HepG2 (cell line): ENCODE data around the gene HMCN1. TPM values are rescaled to one million over a fixed set of nuclear protein-coding genes. Genes with fewer than 3 reads are reported as not detected.

Source experiments
- ATAC-seq: fragments of 200-7000 bp; cut with Tn5 transposase; 3 replicates; pipeline ENCODE4 v1.9.1; 2020; ENCODE audit warnings: mild to moderate bottlenecking, moderate library complexity
- BruUV-seq: library from RNA; stranded (reverse); fragments of 400-500 nt; replicated peaks from 2 replicates; lab custom pipeline; 2021; lab: Mats Ljungman, UMichigan
- CTCF ChIA-PET: fragments of 300-600 bp; formaldehyde crosslinking; extraction: SDS; loops from one replicate; lab custom pipeline; 2021; ENCODE audit warnings: low total read pairs, inconsistent platforms, low intra/inter-chr PET ratio; lab: Yijun Ruan, JAX
- POLR2A ChIA-PET: fragments of 350-600 bp; sonication (Branson Sonifier 250); formaldehyde crosslinking; loops from one replicate; lab custom pipeline; 2020; ENCODE audit warnings: antibody characterized with exemption, inconsistent platforms; lab: Yijun Ruan, JAX
- DNase-seq: peaks from one replicate; pipeline ENCODE4 v3.0.0-alpha.2; 2015; ENCODE audit warnings: low spot score
- FAIRE-seq: peaks from 3 replicates; lab custom pipeline; 2011; peaks lifted over from hg19 to GRCh38; lab: Jason Lieb, UNC
- H2AFZ ChIP-seq: one replicate; pipeline ENCODE4 v1.6.1; 2011; ENCODE audit warnings: low read length, inconsistent platforms
- H3K27ac ChIP-seq: fragments of 300-600 bp; 3 replicates; pipeline ENCODE4 v1.8.0; 2011; ENCODE audit warnings: mixed run types, mild to moderate bottlenecking, mixed read lengths, low read length, inconsistent platforms; ENCODE audit not compliant: insufficient read depth; ENCODE audit errors: extremely low read length
- H3K27me3 ChIP-seq, 2 experiments: fragments of 200-600 bp in 1 of 2; 2 replicates in 1 of 2; 3 replicates in 1 of 2; pipeline versions ENCODE4 v1.6.0 to v1.8.0; 2011; ENCODE audit warnings: low read length in 2 of 2, mild to moderate bottlenecking in 2 of 2, moderate library complexity in 2 of 2, inconsistent platforms in 1 of 2; ENCODE audit not compliant: insufficient read depth in 2 of 2, control insufficient read depth in 1 of 2
- H3K36me3 ChIP-seq, 2 experiments: fragments of 200-600 bp in 1 of 2; replicated peaks in 1 of 2; 2 replicates in 1 of 2; 3 replicates in 1 of 2; pipeline versions ENCODE4 v1.5.1 to v1.8.0; 2011; ENCODE audit warnings: low read length in 2 of 2, inconsistent platforms in 1 of 2; ENCODE audit not compliant: insufficient read depth in 2 of 2, control insufficient read depth in 1 of 2
- H3K4me1 ChIP-seq: 2 replicates; pipeline ENCODE4 v1.5.1; 2012; ENCODE audit warnings: low read length, inconsistent platforms; ENCODE audit not compliant: insufficient read depth
- H3K4me2 ChIP-seq: 2 replicates; pipeline ENCODE4 v1.6.0; 2011; ENCODE audit warnings: low read depth, low read length, inconsistent platforms
- H3K4me3 ChIP-seq, 3 experiments: fragments of 200-600 bp in 1 of 3; sonication (generic), shearing (Covaris generic) in 1 of 3; replicated peaks in 1 of 3; 2 replicates each; pipeline ENCODE4 v1.5.1; 2011 to 2016; ENCODE audit warnings: low read length in 3 of 3, inconsistent platforms in 2 of 3, low read depth in 2 of 3, mild to moderate bottlenecking in 2 of 3, control low read depth in 1 of 3, mixed read lengths in 1 of 3; ENCODE audit not compliant: insufficient read depth in 1 of 3
- H3K79me2 ChIP-seq: one replicate; pipeline ENCODE4 v1.6.1; 2011; ENCODE audit warnings: low read length, inconsistent platforms; ENCODE audit not compliant: insufficient read depth
- H3K9ac ChIP-seq: 2 replicates; pipeline ENCODE4 v1.6.0; 2011; ENCODE audit warnings: mild to moderate bottlenecking, low read depth, low read length, inconsistent platforms; ENCODE audit not compliant: insufficient read depth
- H3K9me3 ChIP-seq: 2 replicates; pipeline ENCODE4 v1.5.1; 2012; ENCODE audit warnings: mild to moderate bottlenecking, low read length
- H4K20me1 ChIP-seq: 2 replicates; pipeline ENCODE4 v1.6.0; 2011; ENCODE audit warnings: inconsistent platforms, mild to moderate bottlenecking, low read length, moderate library complexity; ENCODE audit not compliant: insufficient read depth
- CAMTA2 ChIP-seq: sonication (generic); formaldehyde crosslinking; IDR thresholded peaks from 2 replicates; pipeline ENCODE4 v1.4.0; 2020; ENCODE audit warnings: mild to moderate bottlenecking, missing genetic modification reagents, borderline replicate concordance
- FUBP1 ChIP-seq: sonication (generic); formaldehyde crosslinking; IDR thresholded peaks from 2 replicates; pipeline ENCODE4 v1.5.1; 2020; ENCODE audit warnings: missing genetic modification reagents, mild to moderate bottlenecking, borderline replicate concordance
- HOXA3 ChIP-seq: sonication (generic); formaldehyde crosslinking; IDR thresholded peaks from 2 replicates; pipeline ENCODE4 v1.5.0; 2020; ENCODE audit warnings: missing genetic modification reagents
- MEIS2 ChIP-seq: sonication (generic); formaldehyde crosslinking; IDR thresholded peaks from 2 replicates; pipeline ENCODE4 v1.9.0; 2021; ENCODE audit warnings: mild to moderate bottlenecking, missing genetic modification reagents
- NCOA1 ChIP-seq: sonication (generic); formaldehyde crosslinking; IDR thresholded peaks from 2 replicates; pipeline ENCODE4 v1.9.0; 2021; ENCODE audit warnings: missing genetic modification reagents
- NFKB2 ChIP-seq: sonication (generic); formaldehyde crosslinking; IDR thresholded peaks from 2 replicates; pipeline ENCODE4 v1.4.0; 2020; ENCODE audit warnings: missing genetic modification reagents, borderline replicate concordance
- PTBP1 ChIP-seq: fragments of 200-400 bp; formaldehyde crosslinking; IDR thresholded peaks from 2 replicates; pipeline ENCODE4 v1.6.1; 2018; ENCODE audit warnings: low read length, low read depth; ENCODE audit not compliant: poor library complexity, severe bottlenecking
- TBX3 ChIP-seq: fragments of 450-650 bp; IDR thresholded peaks from 2 replicates; pipeline ENCODE4 v1.6.1; 2017; ENCODE audit warnings: antibody characterized with exemption, mild to moderate bottlenecking, inconsistent platforms, borderline replicate concordance
- TSC22D2 ChIP-seq: sonication (generic); formaldehyde crosslinking; IDR thresholded peaks from 2 replicates; pipeline ENCODE4 v1.5.1; 2020; ENCODE audit warnings: missing genetic modification reagents, mild to moderate bottlenecking, borderline replicate concordance
- ZNF235 ChIP-seq: sonication (generic); formaldehyde crosslinking; IDR thresholded peaks from 2 replicates; pipeline ENCODE4 v1.8.1; 2023; ENCODE audit warnings: mild to moderate bottlenecking, missing genetic modification reagents, borderline replicate concordance
- ZNF296 ChIP-seq: sonication (generic); formaldehyde crosslinking; conservative IDR thresholded peaks from 2 replicates; pipeline ENCODE4 v1.5.0; 2020; ENCODE audit warnings: mild to moderate bottlenecking, missing genetic modification reagents
- ZNF333 ChIP-seq: sonication (generic); formaldehyde crosslinking; IDR thresholded peaks from 2 replicates; pipeline ENCODE4 v1.4.0; 2020; ENCODE audit warnings: mild to moderate bottlenecking, missing genetic modification reagents, borderline replicate concordance
- ZNF431 ChIP-seq: sonication (generic); formaldehyde crosslinking; IDR thresholded peaks from 2 replicates; pipeline ENCODE4 v1.9.0; 2022; ENCODE audit warnings: missing genetic modification reagents, low read depth, mild to moderate bottlenecking, borderline replicate concordance
- ZNF652 ChIP-seq: IDR thresholded peaks from 2 replicates; pipeline ENCODE4 v1.6.1; 2016; ENCODE audit warnings: low read depth, borderline replicate concordance
- ZNF788 ChIP-seq: sonication (generic); formaldehyde crosslinking; IDR thresholded peaks from 2 replicates; pipeline ENCODE4 v1.5.0; 2020; ENCODE audit warnings: mild to moderate bottlenecking, missing genetic modification reagents, borderline replicate concordance
- WGBS: methylation state at CpG from one replicate; pipeline ENCODE4 v1.1.6; 2017; ENCODE audit warnings: low lambda C conversion rate; 5-methylcytosine and 5-hydroxymethylcytosine counted together
- in situ Hi-C: cut with HindIII; loops from 2 replicates; pipeline ENCODE4 v1.10.0; 2017; ENCODE audit warnings: low pct_unique_long_range_greater_than_20kb; ENCODE audit not compliant: extremely low pct_ligation_motif_present
- intact Hi-C: fragments of 100-400 bp; cut with micrococcal nuclease; formaldehyde crosslinking; loops from one replicate; pipeline ENCODE4 v1.10.0; 2022; ENCODE audit not compliant: unreplicated experiment
- polyA plus RNA-seq, 8 experiments: library from polyadenylated mRNA; depleted of rRNA in 3 of 8; stranded (reverse) in 7 of 8; unstranded in 1 of 8; fragments of >200 nt; fragmentation: Illumina TruSeq in 4 of 8; extraction: Trizol in 4 of 8; gene quantifications; 2 replicates each; pipeline versions ENCODE4 v1.2.1 to v1.2.3, GENCODE V29; 2011 to 2016; ENCODE audit warnings: low read depth in 4 of 8, missing spikeins in 1 of 8, mixed read lengths in 1 of 8; ENCODE audit not compliant: insufficient read depth in 1 of 8
- total RNA-seq, 5 experiments: library from RNA; depleted of rRNA; stranded (reverse); fragments of >200 nt; fragmentation: Illumina TruSeq; extraction: Trizol; gene quantifications; 2 replicates each; pipeline ENCODE4 v1.2.3, GENCODE V29; 2016; ENCODE audit warnings: low read depth in 1 of 5
- TF ChIP-seq, protein P1 (sequence below): sonication (generic); formaldehyde crosslinking; IDR thresholded peaks from 2 replicates; pipeline ENCODE4 v1.8.1; 2023; ENCODE audit warnings: mild to moderate bottlenecking, missing genetic modification reagents
- TF ChIP-seq, protein P2 (sequence below), 2 experiments: fragments of 450-650 bp in 1 of 2; sonication (generic) in 1 of 2; formaldehyde crosslinking; IDR thresholded peaks; 2 replicates each; pipeline versions ENCODE4 v1.5.0 to v1.8.0; 2020 to 2022; ENCODE audit warnings: mild to moderate bottlenecking in 1 of 2, missing genetic modification reagents in 1 of 2

The HMCN1 gene
- total and polyA plus RNA-seq, 2 of the 13 experiments (the other 11 are each of a cell fraction or from before 2014, with no cell fraction given): 0.03 TPM; not detected in 1

DNA sequence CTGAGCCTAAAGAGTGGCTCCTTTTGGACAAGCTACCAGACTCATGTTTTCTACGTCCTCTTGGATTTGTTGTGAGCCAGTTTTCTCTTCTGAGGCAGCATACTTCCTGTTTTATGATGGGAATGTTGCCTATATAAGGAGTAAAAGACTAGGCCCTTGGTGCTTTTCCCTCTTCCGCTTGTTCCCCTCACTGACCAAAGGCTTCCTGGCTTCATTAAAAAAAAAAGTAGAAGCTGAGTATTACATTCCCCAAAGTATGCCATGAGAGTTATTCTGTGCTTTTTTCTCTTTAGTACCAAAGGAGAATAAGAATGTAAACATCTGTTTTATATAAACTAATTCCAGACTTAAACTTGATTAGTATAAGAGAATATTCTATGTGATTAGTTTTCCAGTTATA, 6.5 kb upstream of the HMCN1 start:
- WGBS: 2% methylated on average over 2 of the region's 2 CpGs
- FAIRE-seq (no peak), ATAC-seq (no peak), DNase-seq (no peak)
- Histone ChIP-seq H3K9ac (no peak overlapping the region), H3K4me2 (no peak overlapping the region), H3K27me3 (no peaks in the 10 kb centered on the region; a peak in 1 of 5 replicates), H3K4me1 (no peaks in the 10 kb centered on the region), H2AFZ (no peak overlapping the region), H3K4me3 (no peak overlapping the region), H3K9me3 (no peaks in the 10 kb centered on the region)
- intact Hi-C loops: no loop called here
- ChIA-PET CTCF (no interaction called here), POLR2A (no interaction called here)
- TF ChIP-seq NCOA1 (CRISPR knock-in tag) (no peak), FUBP1 (no peak), CAMTA2 (no peak), PTBP1 (no peak), TBX3 (no peak), ZNF431 (CRISPR knock-in tag) (no peak), TSC22D2 (CRISPR knock-in tag) (no peak), NFKB2 (no peak), ZNF296 (CRISPR knock-in tag) (no peak), ZNF652 (CRISPR knock-in tag) (no peak), MEIS2 (no peak), ZNF333 (no peak), HOXA3 (CRISPR knock-in tag) (no peak), ZNF235 (no peak), ZNF788 (CRISPR knock-in tag) (no peak)
- TF ChIP-seq, protein P1, sequence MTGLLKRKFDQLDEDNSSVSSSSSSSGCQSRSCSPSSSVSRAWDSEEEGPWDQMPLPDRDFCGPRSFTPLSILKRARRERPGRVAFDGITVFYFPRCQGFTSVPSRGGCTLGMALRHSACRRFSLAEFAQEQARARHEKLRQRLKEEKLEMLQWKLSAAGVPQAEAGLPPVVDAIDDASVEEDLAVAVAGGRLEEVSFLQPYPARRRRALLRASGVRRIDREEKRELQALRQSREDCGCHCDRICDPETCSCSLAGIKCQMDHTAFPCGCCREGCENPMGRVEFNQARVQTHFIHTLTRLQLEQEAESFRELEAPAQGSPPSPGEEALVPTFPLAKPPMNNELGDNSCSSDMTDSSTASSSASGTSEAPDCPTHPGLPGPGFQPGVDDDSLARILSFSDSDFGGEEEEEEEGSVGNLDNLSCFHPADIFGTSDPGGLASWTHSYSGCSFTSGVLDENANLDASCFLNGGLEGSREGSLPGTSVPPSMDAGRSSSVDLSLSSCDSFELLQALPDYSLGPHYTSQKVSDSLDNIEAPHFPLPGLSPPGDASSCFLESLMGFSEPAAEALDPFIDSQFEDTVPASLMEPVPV (CRISPR knock-in tag): no peak
- TF ChIP-seq, protein P2, sequence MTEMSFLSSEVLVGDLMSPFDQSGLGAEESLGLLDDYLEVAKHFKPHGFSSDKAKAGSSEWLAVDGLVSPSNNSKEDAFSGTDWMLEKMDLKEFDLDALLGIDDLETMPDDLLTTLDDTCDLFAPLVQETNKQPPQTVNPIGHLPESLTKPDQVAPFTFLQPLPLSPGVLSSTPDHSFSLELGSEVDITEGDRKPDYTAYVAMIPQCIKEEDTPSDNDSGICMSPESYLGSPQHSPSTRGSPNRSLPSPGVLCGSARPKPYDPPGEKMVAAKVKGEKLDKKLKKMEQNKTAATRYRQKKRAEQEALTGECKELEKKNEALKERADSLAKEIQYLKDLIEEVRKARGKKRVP (CRISPR knock-in tag; IDR thresholded peaks at IDR 0.05): no peak
- TF ChIP-seq, all 625 proteins: peak for 0
- Histone ChIP-seq H4K20me1 (no peaks in the 10 kb centered on the region), H3K36me3 (no peaks in the 10 kb centered on the region), H3K79me2 (no peaks in the 10 kb centered on the region), H3K27ac (no peak overlapping the region)
- BruUV-seq: no TSS peak
- in situ Hi-C loops: no loop called here
